Naive thymus-derived CD4-positive, alpha-beta T cell (primary cell): ENCODE measurements around the gene TAS2R16. TPM values are rescaled to one million over a fixed set of nuclear protein-coding genes. Genes with fewer than 3 reads are reported as not detected.

Experiments used
- ATAC-seq: fragments of 150-1000 bp; cut with Tn5 transposase; 2 replicates; pipeline ENCODE4 v1.10.0; 2021; ENCODE audit warnings: mild to moderate bottlenecking, moderate library complexity
- CTCF ChIA-PET: fragments of 350-600 bp; sonication (Branson Sonifier 250); formaldehyde crosslinking; loops from one replicate; lab custom pipeline; 2021; ENCODE audit warnings: antibody characterized with exemption; lab: Charles Lee
- POLR2A ChIA-PET: fragments of 350-600 bp; sonication (Branson Sonifier 250); formaldehyde crosslinking; loops from one replicate; lab custom pipeline; 2021; ENCODE audit warnings: antibody characterized with exemption, inconsistent platforms; lab: Charles Lee
- DNase-seq, 9 donors: peaks; one replicate each; pipeline versions ENCODE4 v3.0.0 to v3.0.0-alpha.2; 2020 to 2022; ENCODE audit warnings: mixed read lengths in 1 of 9
- H3K27ac ChIP-seq: one replicate; pipeline ENCODE4 v1.7.0; 2013; ENCODE audit warnings: mild to moderate bottlenecking, low read depth, low read length, moderate library complexity
- H3K27me3 ChIP-seq, 2 donors: one replicate each; pipeline ENCODE4 v1.7.0; 2013; ENCODE audit warnings: low read length in 2 of 2, mild to moderate bottlenecking in 2 of 2, moderate library complexity in 2 of 2; ENCODE audit not compliant: control insufficient read depth in 2 of 2, insufficient read depth in 2 of 2
- H3K36me3 ChIP-seq, 3 experiments: 1 replicate in 2 of 3; 2 replicates in 1 of 3; pipeline ENCODE4 v1.7.0; 2013; ENCODE audit warnings: low read length in 3 of 3, mild to moderate bottlenecking in 3 of 3, moderate library complexity in 1 of 3; ENCODE audit not compliant: insufficient read depth in 3 of 3, control insufficient read depth in 2 of 3
- H3K4me1 ChIP-seq, 2 donors: one replicate each; pipeline ENCODE4 v1.7.0; 2013; ENCODE audit warnings: low read length in 2 of 2, mild to moderate bottlenecking in 2 of 2, moderate library complexity in 1 of 2; ENCODE audit not compliant: control insufficient read depth in 2 of 2, insufficient read depth in 2 of 2
- H3K4me3 ChIP-seq: 2 replicates; pipeline ENCODE4 v1.7.0; 2013; ENCODE audit warnings: mild to moderate bottlenecking, low read length
- H3K9me3 ChIP-seq, 3 experiments: 1 replicate in 2 of 3; 2 replicates in 1 of 3; pipeline ENCODE4 v1.7.0; 2013; ENCODE audit warnings: low read length in 3 of 3; ENCODE audit not compliant: control insufficient read depth in 2 of 3
- H3K27ac Mint-ChIP-seq, 9 donors: one replicate each; pipeline ENCODE4 v1.8.0; 2020 to 2022; ENCODE audit warnings: mixed read lengths in 9 of 9, mild to moderate bottlenecking in 8 of 9, moderate library complexity in 5 of 9, inconsistent platforms in 2 of 9
- H3K27me3 Mint-ChIP-seq, 5 donors: one replicate each; pipeline ENCODE4 v1.8.0; 2021 to 2022; ENCODE audit warnings: mixed read lengths in 5 of 5, mild to moderate bottlenecking in 1 of 5
- H3K36me3 Mint-ChIP-seq, 5 donors: one replicate each; pipeline ENCODE4 v1.8.0; 2020 to 2022; ENCODE audit warnings: mixed read lengths in 5 of 5, mild to moderate bottlenecking in 3 of 5, inconsistent platforms in 1 of 5
- H3K4me1 Mint-ChIP-seq, 7 donors: one replicate each; pipeline ENCODE4 v1.8.0; 2020 to 2022; ENCODE audit warnings: mixed read lengths in 7 of 7, mild to moderate bottlenecking in 3 of 7, inconsistent platforms in 1 of 7
- H3K4me3 Mint-ChIP-seq, 10 donors: one replicate each; pipeline ENCODE4 v1.8.0; 2020 to 2022; ENCODE audit warnings: mild to moderate bottlenecking in 10 of 10, mixed read lengths in 10 of 10, moderate library complexity in 6 of 10, inconsistent platforms in 2 of 10
- H3K9me3 Mint-ChIP-seq, 11 donors: one replicate each; pipeline ENCODE4 v1.8.0; 2020 to 2022; ENCODE audit warnings: mixed read lengths in 11 of 11, mild to moderate bottlenecking in 4 of 11, inconsistent platforms in 1 of 11, moderate library complexity in 1 of 11
- intact Hi-C, 2 donors: fragments of 100-400 bp; cut with micrococcal nuclease; formaldehyde crosslinking; loops; one replicate each; pipeline ENCODE4 v1.15.1; 2023
- polyA plus RNA-seq, 2 donors: library from polyadenylated mRNA; unstranded; fragments of 300-500 nt; fragmentation: Illumina TruSeq; gene quantifications; one replicate each; pipeline ENCODE4 v1.2.3, GENCODE V29; 2021
- total RNA-seq, 6 experiments: library from RNA in 5 of 6; stranded (reverse) in 5 of 6; gene quantifications; 1 replicate in 5 of 6; 2 replicates in 1 of 6; pipeline ENCODE4 v1.2.3 and lab custom pipeline; 2021 to 2026

TAS2R16 gene, protein sequence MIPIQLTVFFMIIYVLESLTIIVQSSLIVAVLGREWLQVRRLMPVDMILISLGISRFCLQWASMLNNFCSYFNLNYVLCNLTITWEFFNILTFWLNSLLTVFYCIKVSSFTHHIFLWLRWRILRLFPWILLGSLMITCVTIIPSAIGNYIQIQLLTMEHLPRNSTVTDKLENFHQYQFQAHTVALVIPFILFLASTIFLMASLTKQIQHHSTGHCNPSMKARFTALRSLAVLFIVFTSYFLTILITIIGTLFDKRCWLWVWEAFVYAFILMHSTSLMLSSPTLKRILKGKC
- total RNA-seq (not detected), polyA plus RNA-seq (not detected), total RNA-seq (lab: John Stamatoyannopoulos, UW) (not detected)

GRCh38 chr7:122995600-122995999 lies at the start of gene TAS2R16:
Gene TAS2R16 (minus strand): TSS chr7:122995700. CDS start chr7:122995634, 66 bp downstream.
- no peaks in the 10 kb centered on the region for H3K4me1 ChIP-seq
- POLR2A ChIA-PET = no interaction called here
- no peak within 1 kb of the TSS for H3K27ac ChIP-seq
- H3K27me3 ChIP-seq = no peaks in the 10 kb centered on the region
- intact Hi-C loops = no loop called here
- Mint-ChIP-seq H3K27ac (no peak within 1 kb of the TSS), H3K9me3 (peaks cover 0 to 21% (median 4%) of the 10 kb centered on the region in 11 donors), H3K4me1 (no peaks in the 10 kb centered on the region), H3K27me3 (no peaks in the 10 kb centered on the region), H3K36me3 (no peaks in the 10 kb centered on the region), H3K4me3 (no peak within 1 kb of the TSS)
- DNase-seq = no peak
- no peak within 1 kb of the TSS for H3K4me3 ChIP-seq
- CTCF ChIA-PET = no interaction called here
- H3K36me3 ChIP-seq = no peaks in the 10 kb centered on the region
- H3K9me3 ChIP-seq = no peaks in the 10 kb centered on the region
- ATAC-seq = no peak

DNA sequence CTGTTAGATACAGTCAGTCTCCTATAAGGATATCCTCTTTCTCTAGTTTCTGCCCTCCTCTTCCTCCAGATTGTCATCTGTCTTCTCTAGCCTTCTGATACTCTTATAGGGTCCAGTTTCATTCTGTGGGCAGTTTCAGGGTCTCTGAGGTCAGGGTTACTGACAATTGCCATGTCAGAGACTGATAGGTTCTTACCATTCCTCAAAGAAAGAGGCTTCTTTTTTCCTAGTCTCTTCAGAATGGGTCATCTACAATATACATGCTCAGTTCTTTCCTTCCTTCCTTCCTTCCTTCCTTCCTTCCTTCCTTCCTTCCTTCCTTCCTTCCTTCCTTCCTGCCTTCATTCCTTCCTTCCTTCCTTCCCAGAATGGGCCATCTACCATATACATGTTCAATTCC lies 48.1 kb upstream of the TAS2R16 start:
- Mint-ChIP-seq H3K27ac (no peak overlapping the region), H3K9me3 (peaks cover under 1 to 27% (median 10%) of the 10 kb centered on the region in 11 donors), H3K4me3 (no peak overlapping the region), H3K27me3 (no peaks in the 10 kb centered on the region), H3K36me3 (no peaks in the 10 kb centered on the region), H3K4me1 (no peaks in the 10 kb centered on the region)
- ChIA-PET POLR2A (no interaction called here), CTCF (no interaction called here)
- intact Hi-C loops = no loop called here
- Histone ChIP-seq H3K4me3 (no peak overlapping the region), H3K27me3 (no peaks in the 10 kb centered on the region), H3K36me3 (no peaks in the 10 kb centered on the region), H3K27ac (no peak overlapping the region), H3K4me1 (no peaks in the 10 kb centered on the region), H3K9me3 (no peaks in the 10 kb centered on the region)
- no peak for ATAC-seq
- DNase-seq = no peak

- Mint-ChIP-seq H3K9me3 (peaks cover 0 to 19% (median 4%) of the 10 kb centered on the region in 11 donors), H3K27ac (no peak overlapping the region), H3K4me1 (no peaks in the 10 kb centered on the region), H3K36me3 (no peaks in the 10 kb centered on the region), H3K4me3 (no peak overlapping the region), H3K27me3 (no peaks in the 10 kb centered on the region)
- DNase-seq (no peak), ATAC-seq (no peak)
- Histone ChIP-seq H3K9me3 (no peaks in the 10 kb centered on the region), H3K27ac (no peak overlapping the region), H3K27me3 (no peaks in the 10 kb centered on the region), H3K4me1 (no peaks in the 10 kb centered on the region), H3K4me3 (no peak overlapping the region), H3K36me3 (no peaks in the 10 kb centered on the region)
- intact Hi-C loops = no loop called here
- ChIA-PET CTCF (no interaction called here), POLR2A (no interaction called here)
These were observed 45.6 kb upstream of the TAS2R16 start for GRCh38 chr7:123041101-123041500.

DNA sequence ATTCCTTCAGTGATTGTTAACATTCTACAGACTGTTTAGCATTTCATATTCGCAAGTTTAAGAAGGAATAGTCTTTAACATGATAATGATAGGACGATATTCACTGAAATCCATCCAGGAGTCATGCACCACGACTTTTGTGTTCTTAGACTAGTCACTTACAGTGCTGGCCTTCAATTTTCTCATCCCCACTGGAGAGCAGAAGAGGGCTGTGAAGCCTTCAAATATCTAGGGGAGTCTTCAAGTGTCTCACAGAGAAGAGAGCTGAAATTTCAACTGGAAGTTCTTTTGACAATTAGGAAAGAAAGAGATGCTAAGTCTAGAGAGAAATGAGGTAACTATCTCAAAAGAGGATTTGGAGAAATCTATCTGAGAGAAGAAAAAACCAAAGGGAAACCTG lies 43.8 kb upstream of the TAS2R16 start:
- Mint-ChIP-seq H3K36me3 (no peaks in the 10 kb centered on the region), H3K9me3 (peaks cover 0 to 12% (median 4%) of the 10 kb centered on the region in 11 donors), H3K4me3 (no peak overlapping the region), H3K27me3 (no peaks in the 10 kb centered on the region), H3K4me1 (no peaks in the 10 kb centered on the region), H3K27ac (no peak overlapping the region)
- Histone ChIP-seq H3K36me3 (no peaks in the 10 kb centered on the region), H3K27me3 (no peaks in the 10 kb centered on the region), H3K27ac (no peak overlapping the region), H3K4me1 (no peaks in the 10 kb centered on the region), H3K9me3 (no peaks in the 10 kb centered on the region), H3K4me3 (no peak overlapping the region)
- POLR2A ChIA-PET = no interaction called here
- DNase-seq (no peak), ATAC-seq (no peak)
- CTCF ChIA-PET = no interaction called here
- intact Hi-C loops = no loop called here

GRCh38 chr7:123034106-123034505 lies 38.6 kb upstream of the TAS2R16 start:
- Histone ChIP-seq H3K4me1 (no peaks in the 10 kb centered on the region), H3K27me3 (no peaks in the 10 kb centered on the region), H3K4me3 (no peak overlapping the region), H3K9me3 (peaks cover 0 to 6% (median 0%) of the 10 kb centered on the region in 3 experiments), H3K27ac (no peak overlapping the region), H3K36me3 (no peaks in the 10 kb centered on the region)
- ChIA-PET CTCF (no interaction called here), POLR2A (no interaction called here)
- Mint-ChIP-seq H3K4me3 (no peak overlapping the region), H3K9me3 (peaks cover 4 to 22% (median 12%) of the 10 kb centered on the region in 11 donors), H3K36me3 (peaks cover 0 to 9% (median 0%) of the 10 kb centered on the region in 5 donors), H3K27me3 (no peaks in the 10 kb centered on the region), H3K27ac (no peak overlapping the region), H3K4me1 (no peaks in the 10 kb centered on the region)
- ATAC-seq (no peak), DNase-seq (no peak)
- intact Hi-C loops = no loop called here

DNA sequence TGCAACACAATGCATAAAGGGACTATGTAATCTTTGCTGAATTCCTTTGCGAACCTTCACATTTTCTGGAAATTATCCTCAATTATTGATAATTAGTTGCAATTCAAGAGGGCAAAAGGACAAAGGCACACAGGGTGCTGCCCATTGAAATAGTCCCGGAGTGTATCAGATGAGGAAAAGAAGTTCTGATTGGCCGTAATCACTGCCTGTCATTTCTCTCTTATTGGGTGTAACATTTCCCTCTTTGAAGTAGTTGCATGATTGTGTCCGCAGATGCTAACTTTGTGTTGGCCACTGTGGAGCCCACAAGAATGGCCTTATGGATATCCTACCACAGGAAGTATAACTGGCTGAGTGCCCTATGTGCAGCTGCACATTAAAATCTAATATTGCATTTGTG lies 35.1 kb upstream of the TAS2R16 start:
- no peaks in the 10 kb centered on the region for H3K4me1 Mint-ChIP-seq

DNA sequence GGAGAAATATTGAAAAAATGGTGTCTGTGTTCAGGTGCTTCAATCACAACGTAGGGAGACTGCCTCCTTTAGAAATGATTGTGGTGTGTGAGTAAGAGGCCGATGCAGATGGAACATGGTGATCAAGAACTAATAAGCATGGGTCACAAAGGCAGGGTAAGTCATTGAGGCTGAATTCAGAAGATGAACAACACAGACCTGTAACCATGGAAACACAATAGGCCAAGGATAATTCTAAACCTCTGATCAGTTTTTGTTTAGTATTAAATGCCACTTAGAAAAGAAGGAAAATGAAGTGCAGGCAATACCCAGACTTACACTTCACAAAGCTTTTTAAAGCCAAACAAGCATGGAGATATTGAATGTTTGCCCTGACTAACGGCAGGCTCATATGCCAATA lies 32.8 kb upstream of the TAS2R16 start:
- intact Hi-C loops = no loop called here
- Mint-ChIP-seq H3K27ac (no peak overlapping the region), H3K27me3 (no peaks in the 10 kb centered on the region), H3K4me3 (no peak overlapping the region), H3K4me1 (no peaks in the 10 kb centered on the region), H3K9me3 (peaks cover 1 to 17% (median 6%) of the 10 kb centered on the region in 11 donors), H3K36me3 (peaks cover 0 to 7% (median 0%) of the 10 kb centered on the region in 5 donors)
- Histone ChIP-seq H3K9me3 (peaks cover 0 to 2% (median 0%) of the 10 kb centered on the region in 3 experiments), H3K4me1 (no peaks in the 10 kb centered on the region), H3K4me3 (no peak overlapping the region), H3K27ac (no peak overlapping the region), H3K36me3 (no peaks in the 10 kb centered on the region), H3K27me3 (no peaks in the 10 kb centered on the region)
- no peak for DNase-seq
- CTCF ChIA-PET = no interaction called here
- no peak for ATAC-seq
- POLR2A ChIA-PET = no interaction called here

More for the DNA sequence above, 35.1 kb upstream of the TAS2R16 start:
- peaks cover 0 to 9% (median 0%) of the 10 kb centered on the region in 5 donors for H3K36me3 Mint-ChIP-seq
- ChIA-PET CTCF (no interaction called here), POLR2A (no interaction called here)
- no peak overlapping the region for H3K27ac Mint-ChIP-seq
- no peaks in the 10 kb centered on the region for H3K27me3 ChIP-seq
- H3K27me3 Mint-ChIP-seq = no peaks in the 10 kb centered on the region
- H3K4me1 ChIP-seq = no peaks in the 10 kb centered on the region
- no peaks in the 10 kb centered on the region for H3K36me3 ChIP-seq
- H3K4me3 Mint-ChIP-seq = no peak overlapping the region
- no peak overlapping the region for H3K4me3 ChIP-seq
- ATAC-seq = no peak
- intact Hi-C loops = no loop called here
- H3K9me3 ChIP-seq = peaks cover 0 to 6% (median 0%) of the 10 kb centered on the region in 3 experiments
- peaks cover 4 to 22% (median 10%) of the 10 kb centered on the region in 11 donors for H3K9me3 Mint-ChIP-seq
- H3K27ac ChIP-seq = no peak overlapping the region
- no peak for DNase-seq
